ENCODE results near the gene ACSS1. TPM values are rescaled to one million over a fixed set of nuclear protein-coding genes. Genes with fewer than 3 reads are reported as not detected.

The ACSS1 gene

DNA sequence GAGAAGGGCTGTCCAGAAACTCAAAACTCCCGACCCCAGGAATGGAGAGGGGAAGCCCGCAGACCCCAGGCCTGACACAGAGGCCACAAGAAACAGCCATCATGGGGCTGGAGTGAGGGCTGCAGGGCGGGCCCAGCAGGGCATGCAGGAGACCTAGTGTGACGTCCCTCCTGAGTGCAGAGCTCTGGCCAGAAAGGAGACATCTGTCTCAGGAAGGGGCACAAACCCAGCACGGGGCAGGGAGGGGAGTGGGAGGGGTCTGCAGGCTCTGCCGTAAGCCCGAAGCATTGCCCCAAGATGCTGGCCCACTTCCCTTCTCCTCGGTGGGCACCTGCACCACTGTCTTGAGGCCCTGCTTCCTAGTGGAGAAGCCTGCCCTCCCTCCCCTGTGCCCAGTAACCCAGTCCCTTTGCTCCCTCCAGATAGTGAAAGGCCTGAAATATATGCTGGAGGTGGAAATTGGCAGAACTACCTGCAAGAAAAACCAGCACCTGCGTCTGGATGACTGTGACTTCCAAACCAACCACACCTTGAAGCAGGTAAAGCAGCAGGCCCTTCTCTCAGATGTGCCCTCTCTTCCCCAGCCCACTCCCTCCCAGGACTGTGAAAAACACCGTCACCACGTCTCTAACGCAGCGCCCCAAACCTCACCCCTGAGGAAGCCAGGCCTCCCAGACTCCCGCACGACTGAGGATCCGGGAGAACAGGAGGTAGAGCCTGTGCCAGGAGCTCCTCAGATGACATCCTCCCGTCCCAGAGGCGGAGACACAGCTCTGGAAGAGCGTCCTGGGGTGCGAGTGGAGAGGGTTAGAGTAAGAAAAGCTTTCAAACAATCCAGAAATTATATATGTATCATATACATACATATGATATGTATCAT is 99.2 kb downstream of the ACSS1 start:
- Histone ChIP-seq H3K79me2 (ENCODE audit: control insufficient read depth, insufficient read depth, low read length) (no peaks in the 10 kb centered on the region), H3K27me3 (ENCODE audit: insufficient read depth, low read length, poor library complexity) (no peaks in the 10 kb centered on the region), H3K4me1 (ENCODE audit: control insufficient read depth, low read depth, low read length) (no peaks in the 10 kb centered on the region), H3K27ac (ENCODE audit: low read depth, low read length) (no peak overlapping the region), H3K56ac (ENCODE audit: low read length) (no peak overlapping the region), H3K79me1 (ENCODE audit: low read length) (no peaks in the 10 kb centered on the region), H3K23ac (ENCODE audit: low read length) (no peak overlapping the region), H4K8ac (ENCODE audit: low read depth, low read length) (no peak overlapping the region), H2BK5ac (ENCODE audit: low read length) (no peak overlapping the region), H2BK120ac (ENCODE audit: low read depth, low read length) (no peak overlapping the region), H2BK15ac (replicated peaks; ENCODE audit: low read depth) (no peak overlapping the region), H3K9ac (ENCODE audit: low read length) (no peak overlapping the region), H3K18ac (ENCODE audit: low read length) (no peak overlapping the region), H3K4me2 (ENCODE audit: low read length) (no peak overlapping the region), H3K4me3 (ENCODE audit: low read length) (no peak overlapping the region), H3K4ac (ENCODE audit: low read depth, low read length) (no peak overlapping the region), H4K5ac (ENCODE audit: low read length) (no peak overlapping the region), H3K36me3 (ENCODE audit: control insufficient read depth, insufficient read depth, low read length) (peaks cover 4% of the 10 kb centered on the region), H2AK5ac (ENCODE audit: low read length) (no peak overlapping the region)
- DNase-seq, result no peak
- no CpG with 5 or more reads among the region's 20 CpGs for WGBS (ENCODE audit: extremely low coverage, insufficient coverage, low lambda C conversion rate)

DNA sequence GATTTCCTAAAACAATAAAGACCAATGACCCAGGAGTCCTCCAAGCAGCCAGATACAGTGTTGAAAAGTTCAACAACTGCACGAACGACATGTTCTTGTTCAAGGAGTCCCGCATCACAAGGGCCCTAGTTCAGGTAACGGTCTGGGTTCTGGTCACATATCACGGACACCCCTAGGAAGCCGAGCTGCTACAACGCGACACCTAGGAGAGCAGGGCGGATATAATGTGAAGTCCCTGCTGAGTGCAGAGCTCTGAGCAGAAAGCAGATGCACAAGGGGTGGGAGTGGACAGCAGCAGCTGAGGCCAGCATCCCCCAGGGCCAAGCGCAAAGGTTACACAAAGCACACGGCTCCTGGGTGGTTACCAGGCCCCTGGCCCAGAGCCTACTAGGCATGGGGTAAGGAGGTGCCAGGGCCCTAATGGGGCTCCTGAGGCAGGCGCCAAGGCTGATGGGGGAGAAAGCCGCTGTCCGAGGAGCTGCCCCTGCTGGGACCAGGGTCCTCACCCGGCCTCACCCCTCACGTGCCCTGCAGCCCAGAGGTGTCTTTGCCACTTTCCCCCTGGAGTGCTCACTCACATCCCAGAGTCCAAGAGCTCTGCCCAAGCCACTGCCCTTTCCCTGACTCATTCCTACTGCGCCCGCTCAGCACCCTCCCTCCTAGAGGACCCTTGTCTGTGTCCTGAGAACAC is 100.5 kb downstream of the ACSS1 start:
- no peak overlapping the region for H3K18ac ChIP-seq (ENCODE audit: low read length)
- no peak overlapping the region for H3K4ac ChIP-seq (ENCODE audit: low read depth, low read length)
- no peak overlapping the region for H3K56ac ChIP-seq (ENCODE audit: low read length)
- no peak overlapping the region for H3K9ac ChIP-seq (ENCODE audit: low read length)
- no CpG with 5 or more reads among the region's 18 CpGs for WGBS (ENCODE audit: extremely low coverage, insufficient coverage, low lambda C conversion rate)
- H4K5ac ChIP-seq (ENCODE audit: low read length), result no peak overlapping the region
- H3K79me1 ChIP-seq (ENCODE audit: low read length), result no peaks in the 10 kb centered on the region
- H2BK15ac ChIP-seq (replicated peaks; ENCODE audit: low read depth), result no peak overlapping the region
- no peaks in the 10 kb centered on the region for H3K79me2 ChIP-seq (ENCODE audit: control insufficient read depth, insufficient read depth, low read length)
- no peak overlapping the region for H2AK5ac ChIP-seq (ENCODE audit: low read length)
- H4K8ac ChIP-seq (ENCODE audit: low read depth, low read length), result no peak overlapping the region
- H3K27me3 ChIP-seq (ENCODE audit: insufficient read depth, low read length, poor library complexity), result no peaks in the 10 kb centered on the region
- DNase-seq, result no peak
- no peak overlapping the region for H3K27ac ChIP-seq (ENCODE audit: low read depth, low read length)
- no peak overlapping the region for H3K4me3 ChIP-seq (ENCODE audit: low read length)
- no peak overlapping the region for H3K4me2 ChIP-seq (ENCODE audit: low read length)
- no peak overlapping the region for H2BK120ac ChIP-seq (ENCODE audit: low read depth, low read length)
- no peak overlapping the region for H2BK5ac ChIP-seq (ENCODE audit: low read length)
- no peaks in the 10 kb centered on the region for H3K4me1 ChIP-seq (ENCODE audit: control insufficient read depth, low read depth, low read length)
- no peak overlapping the region for H3K23ac ChIP-seq (ENCODE audit: low read length)
- no peaks in the 10 kb centered on the region for H3K36me3 ChIP-seq (ENCODE audit: control insufficient read depth, insufficient read depth, low read length)

Small RNAs within 50 kb of the gene (small RNA-seq; reads per million reads assigned to genes)
- not detected for gene RNU6-1257P (ENCODE audit: insufficient read depth)

All from mesendoderm (in vitro differentiated cells).